ENCODE results near the gene RAB18. TPM values are rescaled to one million over a fixed set of nuclear protein-coding genes. Genes with fewer than 3 reads are reported as not detected.

Gene RAB18
- total RNA-seq, 4 donors from 2014 or later = 16.5 to 46.1 (median 42.7) TPM

GRCh38 chr10:27482984-27483956 lies 20.8 kb upstream of the RAB18 start:
- no peaks in the 10 kb centered on the region for H3K36me3 ChIP-seq
- TF ChIP-seq POLR2A (IDR thresholded peaks at IDR 0.05) = no peak
- no peak for TF ChIP-seq CTCF (IDR thresholded peaks at IDR 0.05)
- no peak for DNase-seq
- H3K27me3 ChIP-seq = no peaks in the 10 kb centered on the region
- H3K4me3 ChIP-seq = no peak overlapping the region
- no peaks in the 10 kb centered on the region for H3K9me3 ChIP-seq
- no peaks in the 10 kb centered on the region for H3K4me1 ChIP-seq
- H3K27ac ChIP-seq = peak overlapping the region in 1 of 4 donors; percentile 61

- no peak for TF ChIP-seq CTCF (IDR thresholded peaks at IDR 0.05)
- TF ChIP-seq POLR2A (IDR thresholded peaks at IDR 0.05) = no peak
- H3K27me3 ChIP-seq = no peaks in the 10 kb centered on the region
- H3K4me3 ChIP-seq = no peak overlapping the region
- H3K9me3 ChIP-seq = no peaks in the 10 kb centered on the region
- no peaks in the 10 kb centered on the region for H3K4me1 ChIP-seq
- H3K36me3 ChIP-seq = no peaks in the 10 kb centered on the region
- DNase-seq = no peak
- peak overlapping the region in 1 of 4 donors; percentile 58 for H3K27ac ChIP-seq
Measured at GRCh38 chr10:27485368-27485767, 18.7 kb upstream of the RAB18 start.

- TF ChIP-seq CTCF (IDR thresholded peaks at IDR 0.05) (no peak), POLR2A (IDR thresholded peaks at IDR 0.05) (no peak)
- Histone ChIP-seq H3K4me1 (no peaks in the 10 kb centered on the region), H3K36me3 (no peaks in the 10 kb centered on the region), H3K27ac (peak overlapping the region in 1 of 4 donors; percentile 58), H3K9me3 (peaks cover 0 to 4% (median 1%) of the 10 kb centered on the region in 4 donors), H3K4me3 (no peak overlapping the region), H3K27me3 (no peaks in the 10 kb centered on the region)
- DNase-seq = no peak
Measured at GRCh38 chr10:27485986-27486385, 18.1 kb upstream of the RAB18 start.

GRCh38 chr10:27490807-27491206 lies 13.3 kb upstream of the RAB18 start:
- Histone ChIP-seq H3K27ac (no peak overlapping the region), H3K27me3 (no peaks in the 10 kb centered on the region), H3K9me3 (peaks cover 0 to 6% (median 3%) of the 10 kb centered on the region in 4 donors), H3K4me3 (no peak overlapping the region), H3K4me1 (no peaks in the 10 kb centered on the region), H3K36me3 (no peaks in the 10 kb centered on the region)
- TF ChIP-seq POLR2A (IDR thresholded peaks at IDR 0.05) = no peak
- TF ChIP-seq CTCF (IDR thresholded peaks at IDR 0.05) = no peak
- DNase-seq = no peak

- no peak for TF ChIP-seq CTCF (IDR thresholded peaks at IDR 0.05)
- TF ChIP-seq POLR2A (IDR thresholded peaks at IDR 0.05) = no peak
Measured at GRCh38 chr10:27494116-27494805, 9.8 kb upstream of the RAB18 start.

More at GRCh38 chr10:27494116-27494805, 9.8 kb upstream of the RAB18 start:
- H3K27me3 ChIP-seq = no peaks in the 10 kb centered on the region
- H3K36me3 ChIP-seq = no peaks in the 10 kb centered on the region
- peaks cover 0 to 6% (median 3%) of the 10 kb centered on the region in 4 donors for H3K9me3 ChIP-seq
- H3K4me1 ChIP-seq = no peaks in the 10 kb centered on the region
- no peak overlapping the region for H3K27ac ChIP-seq
- H3K4me3 ChIP-seq = no peak overlapping the region
- no peak for DNase-seq
